Activated CD8-positive, alpha-beta memory T cell treated with anti-CD3 and anti-CD28 coated beads for 24 hours (primary cell): ENCODE data around the gene ZNF521.

Source experiments
- DNase-seq: peaks from one replicate; pipeline ENCODE4 v3.0.0-alpha.2; 2020

The ZNF521 gene

DNA sequence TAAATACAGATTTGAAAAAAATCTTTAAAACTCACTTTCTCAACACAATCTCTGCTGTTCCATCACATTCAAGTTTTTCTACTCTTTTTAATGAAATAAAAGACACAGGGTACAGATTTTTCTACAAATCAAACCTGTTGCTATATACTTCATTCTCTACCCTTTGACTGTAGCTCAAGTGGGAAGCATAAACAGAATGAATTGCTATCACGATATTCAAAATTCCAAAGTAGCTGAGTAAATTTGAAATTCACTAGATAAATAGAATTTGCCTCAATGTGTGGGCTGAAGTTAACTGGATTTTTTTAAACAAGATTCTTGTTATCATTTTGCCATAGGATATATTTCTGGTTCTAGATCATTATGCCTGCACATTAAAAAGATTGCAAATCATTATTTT is 185.9 kb downstream of the ZNF521 start:
- no peak for DNase-seq

- no peak for DNase-seq
These were observed 186.8 kb downstream of the ZNF521 start for GRCh38 chr18:25164848-25165811.

DNA sequence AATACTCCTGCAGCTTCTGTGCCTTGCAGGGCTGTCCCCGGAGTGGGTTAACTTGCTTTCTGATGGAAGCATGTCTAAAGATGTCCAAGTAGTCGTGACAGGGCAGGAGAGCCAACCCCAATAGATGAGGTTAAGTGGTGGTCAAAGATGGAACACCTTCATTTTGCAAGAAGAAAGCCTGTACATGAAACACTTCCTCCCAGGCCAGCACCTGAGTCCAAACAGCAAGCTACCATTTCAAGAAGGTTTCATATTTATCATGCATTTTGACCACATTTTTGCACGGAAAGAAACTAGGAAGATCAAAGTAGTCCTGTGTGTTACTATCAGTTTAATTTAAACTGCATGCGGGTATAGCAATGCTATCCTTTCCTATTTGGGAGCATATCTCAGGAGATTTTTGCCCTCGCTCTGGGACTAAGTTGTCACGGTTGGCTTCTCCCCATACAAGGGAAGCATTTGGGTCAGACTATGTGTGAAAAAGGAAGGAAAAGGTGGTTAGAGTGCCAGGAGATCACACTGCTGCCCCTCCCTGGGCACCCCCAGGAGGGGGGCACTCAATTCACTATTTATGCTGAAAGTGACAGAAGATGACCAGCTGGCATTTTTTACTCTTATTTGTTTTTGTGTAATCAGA is 187.6 kb downstream of the ZNF521 start:
- DNase-seq = no peak

DNA sequence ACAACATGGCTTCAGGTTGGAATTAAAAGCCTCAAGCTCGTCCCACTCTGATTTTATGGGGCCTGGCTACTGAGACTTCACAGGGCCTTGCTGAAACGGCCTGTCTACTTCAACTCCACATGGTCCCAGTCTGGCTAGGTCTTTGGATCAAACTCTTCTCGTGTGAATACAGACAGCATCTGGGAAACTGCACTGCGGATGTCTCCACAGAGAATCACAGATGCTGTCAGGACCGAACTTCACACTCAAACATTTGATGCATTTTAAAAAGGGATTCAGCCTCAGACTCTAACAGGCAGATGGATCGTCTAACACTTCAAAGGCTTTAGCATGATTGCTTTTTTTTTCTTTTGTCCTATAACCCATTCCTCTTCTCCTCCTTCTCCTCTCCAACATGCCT is 198.5 kb downstream of the ZNF521 start:
- DNase-seq = no peak

- no peak for DNase-seq
These were observed 204.0 kb downstream of the ZNF521 start for GRCh38 chr18:25147877-25148488.

GRCh38 chr18:25146512-25146910 is 205.5 kb downstream of the ZNF521 start:
- no peak for DNase-seq

DNA sequence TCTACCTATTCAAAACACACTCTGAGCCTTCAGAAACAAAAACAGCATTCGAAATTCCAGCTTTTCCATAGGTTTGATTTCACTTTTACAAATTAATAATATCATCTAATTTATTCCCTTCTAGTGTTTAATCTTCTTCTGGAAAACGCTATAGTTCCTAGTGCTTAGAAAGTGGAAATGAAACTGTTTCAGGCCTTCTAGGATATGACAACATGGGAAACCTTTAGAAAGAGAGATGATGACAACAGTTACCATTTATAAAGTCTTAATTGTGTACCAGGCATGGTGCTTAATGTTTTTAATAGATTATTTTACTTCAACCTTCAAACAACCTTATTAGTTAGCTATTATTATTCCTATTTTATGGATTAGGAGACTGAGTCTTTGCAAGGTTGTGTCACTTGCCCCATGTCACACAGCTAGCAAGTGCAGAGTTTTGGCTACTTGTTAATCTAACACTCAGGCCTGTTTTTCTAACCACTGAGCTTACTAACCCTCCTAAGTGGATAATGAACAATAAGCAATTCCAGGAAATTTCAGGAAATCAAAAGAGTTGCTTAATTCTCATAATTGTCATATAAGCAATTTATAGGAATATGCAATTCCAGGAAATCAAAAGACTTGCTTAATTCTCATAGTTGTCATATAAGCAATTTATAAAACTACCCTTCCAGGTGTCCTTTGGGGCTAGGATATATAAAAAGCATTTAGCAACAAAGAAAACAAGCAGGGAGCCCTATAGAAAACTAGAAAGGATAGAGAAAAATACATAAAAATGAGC is 206.0 kb downstream of the ZNF521 start:
- DNase-seq = no peak

DNA sequence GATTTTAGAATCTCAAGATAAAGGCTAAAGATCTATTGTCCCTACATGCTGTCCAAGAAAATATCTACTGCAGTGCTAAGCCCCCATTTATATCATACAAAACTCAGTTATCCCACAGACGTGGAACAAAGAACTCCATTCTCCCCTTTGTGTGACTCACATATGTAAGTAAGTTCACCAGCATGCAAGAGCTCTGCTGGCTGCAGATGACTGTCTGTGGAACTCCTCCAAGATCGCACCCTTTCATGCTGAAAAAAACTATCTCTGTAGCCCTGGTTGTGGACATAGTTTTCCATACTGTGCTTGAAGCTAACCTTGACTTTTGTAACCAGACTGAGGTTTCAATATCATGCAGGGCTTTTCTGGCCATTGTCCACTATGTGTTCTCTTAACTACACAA is 207.1 kb downstream of the ZNF521 start:
- DNase-seq = no peak

DNA sequence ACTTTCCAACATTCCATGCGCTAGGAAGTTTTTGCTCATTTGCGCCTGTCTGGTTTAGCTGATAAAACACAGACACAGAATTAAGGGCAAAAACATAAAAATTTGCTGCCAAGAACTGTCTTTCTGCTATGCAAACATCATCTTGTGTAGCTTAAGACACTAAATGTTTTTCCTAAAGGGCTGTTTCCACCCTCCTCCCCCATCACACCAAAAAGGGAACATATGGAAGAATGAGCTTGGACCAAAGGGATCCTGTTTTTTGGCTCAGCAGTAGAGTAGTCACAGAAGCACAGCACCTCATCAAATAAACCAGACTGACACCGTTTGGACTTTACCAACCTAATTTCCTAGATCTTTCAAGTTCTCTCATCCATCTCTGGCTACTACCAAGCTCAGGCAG is 210.1 kb downstream of the ZNF521 start:
- DNase-seq = no peak

- DNase-seq = no peak
These were observed 210.6 kb downstream of the ZNF521 start for GRCh38 chr18:25141399-25141798.

DNA sequence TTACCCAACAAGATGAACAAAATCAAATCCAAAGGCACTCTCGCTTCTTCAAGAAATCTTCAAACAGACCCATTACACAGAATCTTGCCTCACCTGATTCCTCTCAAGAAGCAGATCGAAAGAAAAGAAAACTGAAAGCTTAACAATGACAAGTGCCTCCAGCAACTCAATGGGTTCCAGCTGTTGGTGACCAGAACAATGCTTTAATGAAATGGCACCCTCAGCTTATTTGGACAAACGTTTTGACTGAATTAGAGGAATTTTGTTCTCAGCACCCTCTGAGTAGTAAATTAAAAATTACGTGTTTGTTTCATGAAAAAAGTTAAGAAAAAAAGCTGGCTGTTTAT is 211.0 kb downstream of the ZNF521 start:
- DNase-seq = no peak

- DNase-seq = no peak
These were observed 211.6 kb downstream of the ZNF521 start for GRCh38 chr18:25140124-25140961.

- no peak for DNase-seq
These were observed 214.8 kb downstream of the ZNF521 start for GRCh38 chr18:25137197-25137472.

DNA sequence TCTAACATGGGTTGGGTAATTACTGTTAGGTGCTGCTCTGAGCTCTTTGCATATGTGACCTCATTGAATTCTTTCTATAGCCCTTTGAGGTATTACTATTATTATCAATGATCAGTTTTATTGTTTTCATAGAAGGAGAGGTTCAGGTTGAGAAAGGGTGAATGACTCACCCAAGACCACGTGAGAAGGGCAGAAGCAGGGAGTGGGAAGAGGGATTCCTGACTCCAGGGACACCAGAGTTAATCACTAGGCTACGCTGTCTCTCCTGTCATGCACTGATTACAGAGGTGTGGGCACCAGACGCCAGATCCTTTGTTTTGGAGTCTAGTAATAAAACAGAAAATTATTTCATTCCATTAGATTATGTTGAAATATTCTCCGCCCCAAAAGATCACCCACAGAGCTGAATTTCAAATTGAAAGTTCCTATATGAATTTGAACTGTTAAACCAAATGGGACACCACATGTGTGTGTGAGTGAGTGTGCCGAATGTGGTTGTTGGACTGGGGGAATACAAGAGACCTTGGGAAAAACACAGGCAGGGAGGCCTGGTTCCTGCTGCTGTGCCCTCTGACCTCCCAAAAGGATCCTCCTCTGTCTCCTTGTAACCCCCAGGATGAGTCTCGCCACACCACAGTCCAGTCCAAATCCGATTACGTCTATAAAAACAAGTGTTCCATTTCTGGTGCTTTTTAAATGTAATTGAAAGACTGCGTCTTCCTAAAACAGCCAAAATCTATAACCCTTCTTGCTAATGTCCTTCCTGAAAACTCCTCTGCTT is 215.4 kb downstream of the ZNF521 start:
- DNase-seq = no peak

- no peak for DNase-seq
These were observed 217.1 kb downstream of the ZNF521 start for GRCh38 chr18:25134861-25135260.

- DNase-seq = no peak
These were observed 218.1 kb downstream of the ZNF521 start for GRCh38 chr18:25133879-25134278.

DNA sequence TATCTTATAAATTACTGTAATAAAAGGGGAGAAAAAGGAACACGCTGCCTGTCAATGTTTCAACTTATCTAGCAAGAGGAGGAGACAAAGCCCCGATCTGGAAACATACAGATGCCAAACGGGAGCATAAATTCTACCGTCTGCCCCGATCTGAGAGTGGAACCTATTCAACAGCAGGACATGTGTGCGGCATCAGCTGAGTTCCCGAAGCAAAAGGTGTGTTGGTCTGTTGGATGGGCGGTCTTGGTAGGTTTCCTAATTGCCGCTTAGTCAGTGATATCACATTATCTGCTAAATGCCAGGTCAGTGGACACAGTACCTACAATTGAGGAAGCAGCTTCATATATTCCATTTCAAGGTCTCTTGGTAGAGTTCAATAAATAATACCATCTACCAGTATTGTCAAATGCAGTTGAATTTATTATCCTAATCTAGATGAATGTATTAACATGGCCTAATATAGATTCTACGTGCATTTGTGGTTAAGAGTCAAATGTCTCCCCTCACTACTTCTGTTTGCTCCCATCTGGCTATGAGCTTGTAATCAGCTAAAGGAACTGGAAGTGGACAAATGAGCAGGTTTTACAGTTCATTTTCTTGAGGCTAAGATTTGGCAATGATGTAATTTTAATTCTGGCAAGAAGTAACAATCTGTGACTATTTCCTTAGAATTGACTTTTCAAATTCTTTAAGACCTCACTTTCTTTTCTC is 219.0 kb downstream of the ZNF521 start:
- no peak for DNase-seq

DNA sequence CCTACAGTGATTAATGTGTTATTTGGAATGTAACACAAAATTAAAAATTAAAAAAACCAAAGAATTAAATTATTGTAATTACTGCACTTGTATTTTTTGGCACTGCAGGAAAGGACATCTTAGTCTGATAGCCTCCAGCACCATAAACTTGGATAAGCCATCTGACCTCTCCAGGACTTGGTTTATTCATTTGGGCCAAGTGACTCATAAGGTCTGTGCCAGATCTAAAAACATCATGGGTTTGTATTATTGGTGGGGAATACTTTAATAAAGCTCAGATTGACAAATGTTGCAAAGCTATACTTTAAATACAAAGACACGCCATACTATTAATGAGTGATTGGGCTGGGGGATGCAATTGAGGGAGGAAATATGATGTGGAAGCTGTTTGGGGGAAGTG is 225.2 kb downstream of the ZNF521 start:
- DNase-seq = no peak

- no peak for DNase-seq
These were observed 226.3 kb downstream of the ZNF521 start for GRCh38 chr18:25125680-25126079.

- no peak for DNase-seq
These were observed 228.3 kb downstream of the ZNF521 start for GRCh38 chr18:25123438-25124232.
